ENCODE data around the gene RITA1.

Gene RITA1

DNA sequence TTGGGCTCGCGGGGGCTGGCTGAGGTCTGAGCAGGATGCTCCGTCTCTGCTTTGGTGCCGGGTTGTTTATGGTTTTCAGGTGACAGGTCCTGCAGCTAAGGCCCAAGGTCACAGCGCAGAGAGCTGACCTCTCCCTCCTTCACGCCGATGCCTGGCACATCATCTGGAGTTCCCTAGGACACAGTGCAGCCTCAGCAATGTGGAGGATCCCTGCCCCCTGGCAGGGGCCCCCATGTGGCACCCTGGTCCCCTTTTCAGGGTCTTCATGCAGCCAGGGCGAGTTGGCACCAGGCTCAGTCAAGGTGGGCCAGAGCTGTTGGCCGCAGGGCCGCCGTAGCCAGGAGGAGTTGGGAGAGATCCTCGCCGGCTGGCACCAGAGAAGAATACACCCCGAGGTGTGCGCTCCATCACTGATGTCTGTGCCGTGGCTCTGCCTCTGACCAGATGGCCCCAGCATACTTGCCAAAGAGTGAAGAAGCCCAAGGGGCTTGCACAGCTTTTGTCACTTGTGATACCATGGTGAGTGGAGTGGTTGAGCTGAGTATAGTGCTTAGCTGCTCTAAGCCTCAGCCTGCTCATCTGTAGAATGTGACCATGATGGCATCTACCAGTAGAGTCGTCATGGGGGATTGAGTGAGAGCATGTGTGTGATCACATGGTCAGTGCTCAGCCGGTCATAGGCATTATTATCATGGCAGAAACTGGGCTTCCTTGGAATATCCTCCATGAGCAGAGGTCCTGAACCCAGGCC lies 46.7 kb downstream of the RITA1 start:
- no peak for ATAC-seq

DNA sequence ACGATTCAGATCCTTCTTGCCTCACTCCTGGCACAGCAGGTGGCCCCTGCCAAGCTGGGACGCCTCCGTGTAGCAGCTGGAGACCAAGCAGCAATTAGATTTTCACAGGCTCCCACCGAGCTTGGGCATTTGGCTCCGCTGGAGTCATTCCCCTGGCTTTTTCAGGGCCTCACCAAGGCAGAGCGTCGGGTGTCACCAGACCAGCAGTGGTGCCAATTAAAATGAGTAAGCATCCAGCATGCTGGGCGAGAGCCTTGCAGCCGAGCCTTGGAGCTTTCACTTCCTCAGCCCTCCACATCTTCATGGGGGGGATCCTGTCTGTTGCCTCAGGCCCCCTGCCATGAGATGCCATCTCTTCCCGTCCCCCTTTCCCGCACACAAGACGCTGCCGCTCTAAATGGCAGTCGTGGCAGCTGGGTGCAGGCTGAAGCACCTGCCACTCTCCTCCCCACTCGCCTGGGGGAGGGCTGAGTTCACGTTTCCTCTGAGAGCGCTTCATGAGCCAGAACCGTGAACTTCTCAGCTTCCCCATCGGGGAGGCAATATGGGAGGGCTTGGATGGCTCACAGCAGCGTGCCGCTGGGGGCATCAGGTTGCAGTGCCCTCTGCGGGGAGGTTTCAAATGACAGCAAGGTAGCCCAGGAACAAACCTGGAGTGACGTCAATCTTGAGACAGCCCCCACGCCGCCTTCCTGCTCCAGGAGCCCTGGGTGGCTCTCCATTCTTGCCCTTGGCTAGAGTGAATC lies 47.5 kb downstream of the RITA1 start:
- ATAC-seq = peak; percentile 69 to 70

DNA sequence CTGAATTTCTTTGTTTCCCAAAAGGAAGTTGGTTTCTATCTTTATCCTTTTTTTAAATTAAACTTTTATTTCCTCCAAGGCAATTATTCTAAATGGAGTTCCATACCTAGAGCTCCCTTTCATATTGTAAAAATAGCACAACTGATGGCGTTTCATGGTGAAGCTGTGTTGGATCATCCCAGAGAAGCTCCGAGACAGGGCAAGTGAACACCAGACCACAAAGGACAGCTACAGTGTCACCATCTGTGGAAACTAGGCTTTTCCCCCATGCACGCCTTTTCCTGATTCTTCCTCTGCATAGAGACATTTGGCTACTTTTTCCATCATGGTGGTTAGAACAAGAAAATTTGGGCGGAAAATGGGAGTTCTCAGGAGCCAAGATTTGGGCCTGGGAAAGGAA lies 48.4 kb downstream of the RITA1 start:
- no peak for ATAC-seq

DNA sequence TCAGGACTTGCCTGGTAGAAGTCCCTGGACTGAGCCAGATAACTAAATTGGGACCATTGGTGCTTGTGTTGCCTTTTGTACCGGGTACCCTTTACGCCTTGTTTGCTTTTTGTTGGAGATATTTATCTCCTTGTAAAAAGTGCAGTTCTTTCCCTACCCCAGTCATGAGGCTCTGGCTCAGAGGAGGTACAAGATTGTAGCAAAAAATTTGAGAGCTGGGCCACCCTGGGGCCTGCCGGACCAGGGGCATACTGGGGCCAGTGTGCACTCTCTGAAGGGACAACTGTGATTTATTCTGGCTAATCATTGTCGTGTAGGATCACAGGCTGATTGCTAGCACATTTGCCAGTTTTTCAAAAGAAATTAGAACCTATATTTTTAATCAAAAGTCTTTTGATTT lies 49.0 kb downstream of the RITA1 start:
- no peak for ATAC-seq

DNA sequence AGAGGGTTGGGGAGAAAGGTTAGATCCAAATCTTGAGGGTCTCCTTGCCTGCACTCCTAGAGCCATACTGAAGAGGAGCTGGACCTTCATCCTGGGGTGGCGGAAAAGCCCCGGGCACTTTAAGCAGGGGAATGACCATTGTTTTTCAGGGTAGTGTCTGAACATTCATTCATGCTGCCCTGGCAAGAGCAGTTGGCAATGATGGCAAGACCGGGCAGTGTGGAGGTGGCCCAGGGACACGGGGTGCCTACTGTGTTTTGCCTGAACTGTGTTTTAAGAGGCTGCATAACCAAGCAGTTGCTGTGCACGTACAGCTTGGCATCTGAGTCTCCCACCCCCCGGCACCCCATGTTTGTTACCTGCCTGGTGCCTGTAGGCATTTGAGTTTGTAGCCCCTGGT lies 50.5 kb downstream of the RITA1 start:
- no peak for ATAC-seq

DNA sequence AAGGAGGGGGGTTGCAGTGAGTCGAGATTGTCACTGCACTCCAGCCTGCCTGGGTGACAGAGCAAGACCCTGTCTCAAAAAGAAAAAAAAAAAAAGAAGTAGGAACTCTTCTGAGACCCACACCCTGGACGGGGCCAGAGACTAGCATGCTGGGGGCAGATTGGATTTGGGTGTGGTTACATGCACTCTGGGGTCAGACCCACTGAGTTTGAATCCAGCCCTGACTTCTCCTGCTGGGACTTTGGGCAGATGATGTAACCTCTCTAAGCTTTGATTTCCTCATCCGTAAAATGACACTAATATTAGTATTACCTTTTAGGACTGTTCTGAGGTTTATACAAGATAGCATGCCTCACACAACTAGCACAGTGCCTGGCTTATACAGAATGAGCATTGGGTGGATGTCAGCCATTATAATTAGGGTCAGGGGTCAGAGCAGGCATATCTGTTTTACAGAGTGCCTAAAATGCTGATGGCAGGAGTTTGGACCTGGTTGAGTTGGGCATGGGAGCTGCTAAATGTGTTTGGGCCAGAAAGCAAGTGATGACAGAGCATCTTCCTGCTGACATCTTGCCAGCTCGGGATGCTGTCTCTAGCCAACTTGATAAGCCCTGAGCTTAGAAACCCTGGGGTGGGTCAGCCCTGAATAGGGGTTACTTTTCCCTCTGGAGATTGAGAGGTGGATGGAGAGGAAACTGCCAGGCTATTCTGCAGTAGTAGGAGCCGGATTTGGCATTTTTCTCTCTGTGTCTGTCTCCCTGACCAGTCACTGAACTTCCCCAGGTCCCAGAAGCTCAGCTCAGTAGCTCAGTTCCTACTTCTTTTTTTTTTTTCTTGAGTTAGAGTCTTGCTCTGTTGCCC lies 51.2 kb downstream of the RITA1 start:
- no peak for ATAC-seq

DNA sequence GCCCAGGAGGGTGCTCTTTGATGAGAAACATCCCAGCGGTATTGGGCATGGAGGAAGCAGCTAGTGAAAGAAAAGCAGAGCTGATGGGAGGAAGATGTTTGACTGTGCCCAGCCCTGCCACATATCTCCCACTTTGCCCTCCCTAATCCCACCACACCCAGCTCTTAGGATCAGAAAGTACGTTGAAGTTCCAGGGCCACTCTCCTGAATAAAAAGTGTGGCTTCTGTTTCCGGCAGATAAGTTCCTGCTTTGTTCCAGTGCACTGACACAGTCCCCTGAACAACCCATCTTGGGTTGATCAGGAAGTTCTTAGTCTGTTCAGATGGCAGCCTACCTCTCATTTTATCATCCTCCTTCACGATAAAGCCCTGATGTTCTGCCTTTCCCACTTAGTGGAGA lies 52.2 kb downstream of the RITA1 start:
- ATAC-seq = no peak

DNA sequence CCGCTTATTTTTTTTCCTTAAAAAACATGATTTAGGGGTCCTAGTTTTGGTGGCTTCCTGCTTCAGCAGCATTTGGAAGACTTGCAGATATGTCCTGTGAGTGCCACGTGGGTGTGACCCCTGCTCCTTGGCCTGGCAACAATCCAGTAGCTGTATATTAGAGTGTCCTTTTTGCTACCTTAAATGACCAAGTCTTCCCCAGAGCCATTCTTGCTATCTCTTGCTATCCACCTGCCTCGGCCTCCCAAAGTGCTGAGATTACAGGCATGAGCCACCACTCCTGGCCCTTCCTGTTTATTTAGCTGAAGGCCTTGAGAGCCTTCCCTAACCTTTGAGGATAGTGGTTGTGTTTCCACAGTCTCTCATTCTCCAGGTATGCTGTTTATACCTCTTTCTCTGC lies 52.8 kb downstream of the RITA1 start:
- no peak for ATAC-seq

DNA sequence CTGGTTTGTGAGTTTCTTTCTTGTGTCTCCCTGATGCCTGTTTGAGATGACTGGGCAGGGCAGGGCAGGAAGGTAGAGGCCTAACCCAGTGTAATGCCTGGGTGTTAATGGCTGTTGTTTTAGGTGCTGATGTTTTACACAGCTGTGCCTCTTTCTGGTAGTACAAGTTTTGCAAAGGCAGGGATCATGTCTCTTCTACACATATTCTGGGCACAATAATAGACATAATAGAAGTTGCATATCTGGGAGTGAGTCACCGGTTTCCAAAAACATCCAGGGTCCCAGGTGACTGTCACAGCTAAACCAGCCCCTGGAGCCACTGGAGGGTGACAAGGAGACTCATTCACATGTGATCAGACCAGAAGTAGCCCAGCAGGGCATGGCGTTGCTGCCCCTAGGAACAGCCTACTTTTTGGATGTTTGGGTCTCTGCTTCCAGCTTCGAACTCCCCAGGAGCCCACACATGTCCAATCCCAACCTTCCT lies 53.8 kb downstream of the RITA1 start:
- no peak for ATAC-seq

DNA sequence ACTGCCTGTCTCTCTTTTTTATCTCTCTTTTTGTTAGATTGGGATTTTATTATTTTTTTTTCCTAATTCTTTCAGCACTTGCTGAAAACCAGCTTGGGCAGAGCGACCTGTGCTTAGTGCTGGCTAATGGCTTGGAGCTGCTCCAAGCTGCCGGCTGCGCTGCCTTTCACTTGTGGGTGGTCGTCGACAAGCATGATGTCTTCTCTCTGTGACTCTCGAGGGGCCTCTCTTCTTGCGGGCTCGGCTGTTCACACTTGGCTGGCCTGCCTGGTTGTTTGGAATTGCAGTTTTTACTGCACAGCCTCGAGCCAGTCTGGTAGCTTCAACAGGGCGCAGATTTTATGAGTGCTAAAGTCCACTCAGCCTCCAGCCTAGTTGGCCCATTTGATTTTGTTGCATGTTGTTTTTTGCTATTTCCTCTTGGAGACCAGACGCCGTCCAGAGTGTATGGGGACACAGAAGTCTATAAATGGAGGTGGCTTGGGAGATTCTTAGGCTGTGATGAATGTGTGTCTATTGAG lies 54.4 kb downstream of the RITA1 start:
- ATAC-seq = no peak

DNA sequence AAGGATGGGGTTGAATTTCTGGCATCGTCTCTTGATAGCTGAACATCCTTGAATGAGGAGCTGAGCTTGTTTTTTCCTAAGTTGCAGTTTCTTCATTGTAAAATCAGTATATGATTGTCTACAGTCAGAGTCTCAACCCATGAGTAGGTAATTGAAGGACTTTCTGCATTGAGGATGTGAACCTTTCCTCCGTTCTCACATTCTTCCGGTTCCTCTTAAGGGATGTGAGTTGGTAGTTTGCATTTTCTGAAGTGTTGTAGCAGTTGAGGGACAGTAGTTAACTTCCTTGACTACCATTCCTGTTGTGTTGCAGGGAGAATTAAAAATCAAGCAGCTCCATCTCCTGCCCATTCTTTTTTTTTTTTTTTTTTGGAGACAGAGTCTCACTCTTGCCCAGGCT lies 54.9 kb downstream of the RITA1 start:
- no peak for ATAC-seq

DNA sequence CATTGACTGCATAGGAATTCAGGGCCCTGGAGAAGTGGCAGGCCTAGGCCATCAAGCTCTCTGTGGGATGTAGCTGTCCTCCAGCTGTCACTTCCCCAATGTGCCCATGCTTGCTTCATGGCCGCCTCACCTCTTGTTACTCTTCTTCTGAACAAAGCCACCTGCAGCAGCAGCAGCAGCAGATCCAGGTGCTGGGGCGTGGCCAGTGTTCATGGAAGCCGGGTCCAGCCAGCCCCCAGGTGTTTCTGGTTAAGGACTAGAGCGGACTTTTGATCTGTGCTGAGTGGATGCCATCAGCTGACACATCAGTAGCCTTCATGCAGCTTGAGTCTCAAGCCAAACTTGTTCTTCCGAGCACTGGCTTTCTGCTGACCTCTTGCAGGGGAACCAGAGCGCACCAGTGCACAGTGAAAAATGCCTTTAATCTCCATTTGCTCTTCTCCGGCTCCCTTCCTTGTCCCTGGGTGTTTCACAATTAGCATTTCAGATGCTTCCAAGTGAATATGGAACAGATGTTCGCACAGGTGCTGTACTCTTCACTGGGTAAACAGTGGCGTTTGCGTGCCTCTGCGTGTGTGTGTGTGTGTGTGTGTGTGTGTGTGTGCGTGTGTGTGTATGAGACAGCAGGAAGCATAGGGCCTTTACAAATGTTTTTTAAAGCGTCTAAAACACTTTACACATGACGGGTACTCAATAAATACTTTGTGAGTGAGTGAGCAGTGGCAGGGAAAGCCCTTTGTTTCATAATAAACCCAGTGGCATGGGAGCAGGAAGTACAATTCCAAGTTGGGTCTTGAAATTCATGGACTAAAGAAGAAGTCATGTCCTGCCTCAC lies 55.9 kb downstream of the RITA1 start:
- no peak for ATAC-seq

Data from activated CD4-positive, CD25-positive, alpha-beta regulatory T cell treated with anti-CD3 and anti-CD28 coated beads, Interleukin-2, amount 50 U/mL, for 24 hours (primary cell).